CD14-positive monocyte (primary cell): Measurements from ENCODE around the gene BRAF. TPM values are rescaled to one million over a fixed set of nuclear protein-coding genes. Genes with fewer than 3 reads are reported as not detected.

Experiments
- DNase-seq, 3 donors: peaks; one replicate each; pipeline ENCODE4 v3.0.0-alpha.2; 2011 to 2022
- H2AFZ ChIP-seq: 2 replicates; pipeline ENCODE4 v1.6.0; 2012; ENCODE audit warnings: mild to moderate bottlenecking, low read depth, low read length, inconsistent platforms; ENCODE audit not compliant: insufficient read depth, poor library complexity, severe bottlenecking
- H3K27ac ChIP-seq, 2 donors: 1 replicate in 1 of 2; 2 replicates in 1 of 2; pipeline ENCODE4 v1.5.1; 2012 to 2013; ENCODE audit warnings: low read length in 2 of 2, control low read depth in 1 of 2, inconsistent platforms in 1 of 2, low read depth in 1 of 2, mild to moderate bottlenecking in 1 of 2
- H3K27me3 ChIP-seq, 2 donors: one replicate each; pipeline versions ENCODE4 v1.6.0 to v1.6.1; 2011 to 2013; ENCODE audit warnings: low read length in 2 of 2; ENCODE audit not compliant: control insufficient read depth in 2 of 2, insufficient read depth in 2 of 2
- H3K36me3 ChIP-seq, 2 donors: replicated peaks in 1 of 2; 1 replicate in 1 of 2; 2 replicates in 1 of 2; pipeline versions ENCODE4 v1.5.1 to v1.6.1; 2012 to 2013; ENCODE audit warnings: low read length in 2 of 2, control low read depth in 1 of 2, inconsistent platforms in 1 of 2, mild to moderate bottlenecking in 1 of 2; ENCODE audit not compliant: insufficient read depth in 2 of 2, control insufficient read depth in 1 of 2
- H3K4me1 ChIP-seq, 2 donors: 1 replicate in 1 of 2; 2 replicates in 1 of 2; pipeline versions ENCODE4 v1.5.1 to v1.6.1; 2012 to 2013; ENCODE audit warnings: low read length in 2 of 2, control low read depth in 1 of 2, inconsistent platforms in 1 of 2, mild to moderate bottlenecking in 1 of 2, moderate library complexity in 1 of 2; ENCODE audit not compliant: insufficient read depth in 2 of 2, control insufficient read depth in 1 of 2
- H3K4me2 ChIP-seq: replicated peaks from 2 replicates; pipeline ENCODE3; 2012; ENCODE audit warnings: low read length, moderate library complexity, mild to moderate bottlenecking; ENCODE audit not compliant: poor library complexity, severe bottlenecking; ENCODE audit errors: extremely low read depth
- H3K4me3 ChIP-seq, 3 experiments: fragments of 200-600 bp in 1 of 3; sonication (generic) in 1 of 3; replicated peaks in 1 of 3; 1 replicate in 2 of 3; 2 replicates in 1 of 3; pipeline ENCODE4 v1.5.1; 2011 to 2013; ENCODE audit warnings: low read length in 3 of 3, mild to moderate bottlenecking in 3 of 3, control low read depth in 2 of 3, low read depth in 2 of 3, inconsistent platforms in 1 of 3, moderate library complexity in 1 of 3
- H3K79me2 ChIP-seq: 2 replicates; pipeline ENCODE4 v1.6.0; 2012; ENCODE audit warnings: mild to moderate bottlenecking, control low read depth, inconsistent platforms, low read length, moderate library complexity; ENCODE audit not compliant: insufficient read depth
- H3K9ac ChIP-seq: 2 replicates; pipeline ENCODE4 v1.6.0; 2017; ENCODE audit warnings: low read length, mild to moderate bottlenecking; ENCODE audit not compliant: insufficient read depth, poor library complexity, severe bottlenecking
- H3K9me3 ChIP-seq, 2 donors: replicated peaks in 1 of 2; 1 replicate in 1 of 2; 2 replicates in 1 of 2; pipeline versions ENCODE4 v1.5.1 to v1.6.1; 2012 to 2013; ENCODE audit warnings: low read length in 2 of 2, control low read depth in 1 of 2; ENCODE audit not compliant: control insufficient read depth in 1 of 2, insufficient read depth in 1 of 2
- H4K20me1 ChIP-seq: 2 replicates; pipeline ENCODE4 v1.6.0; 2012; ENCODE audit warnings: mild to moderate bottlenecking, low read length, control low read depth, moderate library complexity; ENCODE audit not compliant: insufficient read depth
- H3K27ac Mint-ChIP-seq, 7 donors: one replicate each; pipeline ENCODE4 v1.8.0; 2020; ENCODE audit warnings: mild to moderate bottlenecking in 7 of 7, mixed read lengths in 7 of 7, moderate library complexity in 6 of 7, inconsistent platforms in 2 of 7
- H3K27me3 Mint-ChIP-seq, 3 donors: one replicate each; pipeline ENCODE4 v1.8.0; 2021 to 2022; ENCODE audit warnings: low read depth in 3 of 3, mild to moderate bottlenecking in 3 of 3, mixed read lengths in 3 of 3, moderate library complexity in 3 of 3, inconsistent platforms in 1 of 3
- H3K36me3 Mint-ChIP-seq, 2 donors: one replicate each; pipeline ENCODE4 v1.8.0; 2020; ENCODE audit warnings: mixed read lengths in 2 of 2, inconsistent platforms in 1 of 2, mild to moderate bottlenecking in 1 of 2
- H3K4me1 Mint-ChIP-seq: one replicate; pipeline ENCODE4 v1.8.0; 2020; ENCODE audit warnings: mild to moderate bottlenecking, mixed read lengths
- H3K4me3 Mint-ChIP-seq, 2 donors: one replicate each; pipeline ENCODE4 v1.8.0; 2020; ENCODE audit warnings: mild to moderate bottlenecking in 2 of 2, mixed read lengths in 2 of 2, moderate library complexity in 1 of 2
- H3K9me3 Mint-ChIP-seq, 7 donors: one replicate each; pipeline ENCODE4 v1.8.0; 2020 to 2022; ENCODE audit warnings: mixed read lengths in 7 of 7, mild to moderate bottlenecking in 6 of 7, moderate library complexity in 6 of 7, inconsistent platforms in 2 of 7
- CTCF ChIP-seq: fragments of 200-600 bp; IDR thresholded peaks from one replicate; pipeline ENCODE4 v1.8.0; 2022; ENCODE audit warnings: antibody characterized with exemption, mild to moderate bottlenecking
- WGBS: methylation state at CpG from one replicate; pipeline ENCODE4 v1.1.5; 2013; ENCODE audit warnings: missing lambda C conversion rate; ENCODE audit not compliant: insufficient coverage; 5-methylcytosine and 5-hydroxymethylcytosine counted together
- intact Hi-C, 2 donors: fragments of 100-400 bp; cut with micrococcal nuclease; formaldehyde crosslinking; loops; one replicate each; pipeline versions ENCODE4 v1.15.0 to v1.15.1; 2023
- polyA plus RNA-seq, 3 donors: library from polyadenylated mRNA; depleted of rRNA in 1 of 3; unstranded in 2 of 3; stranded (reverse) in 1 of 3; fragments of 300-500 nt in 2 of 3; fragments of >200 nt in 1 of 3; fragmentation: Illumina TruSeq in 2 of 3; gene quantifications; 1 replicate in 2 of 3; 2 replicates in 1 of 3; pipeline ENCODE4 v1.2.3, GENCODE V29; 2012 to 2021

Gene BRAF
- polyA plus RNA-seq, 3 donors, result 3.8 to 10.0 (median 5.6) TPM

- Histone ChIP-seq H3K9me3 (no peaks in the 10 kb centered on the region), H3K27me3 (no peaks in the 10 kb centered on the region), H4K20me1 (no peaks in the 10 kb centered on the region), H3K4me2 (no peak overlapping the region), H3K79me2 (no peaks in the 10 kb centered on the region), H3K36me3 (no peaks in the 10 kb centered on the region), H3K27ac (no peak overlapping the region), H3K4me3 (no peak overlapping the region), H3K9ac (no peak overlapping the region), H3K4me1 (no peaks in the 10 kb centered on the region), H2AFZ (no peak overlapping the region)
- no peaks in the 10 kb centered on the region for H3K9me3 Mint-ChIP-seq
- no peak for DNase-seq
- no peaks in the 10 kb centered on the region for H3K36me3 Mint-ChIP-seq
- H3K4me1 Mint-ChIP-seq, result no peaks in the 10 kb centered on the region
- H3K4me3 Mint-ChIP-seq, result no peak overlapping the region
- no peak for TF ChIP-seq CTCF
- 100% methylated on average over 1 of the region's 1 CpG for WGBS
- intact Hi-C loops, result no loop called here
- H3K27me3 Mint-ChIP-seq, result peaks cover 0 to 2% (median 0%) of the 10 kb centered on the region in 3 donors
- no peak overlapping the region for H3K27ac Mint-ChIP-seq
These were observed 16.2 kb upstream of the BRAF start for GRCh38 chr7:140940898-140941297.

- DNase-seq, result no peak
- no peaks in the 10 kb centered on the region for H3K9me3 ChIP-seq
- Mint-ChIP-seq H3K36me3 (no peaks in the 10 kb centered on the region), H3K27me3 (peaks cover 0 to 2% (median 0%) of the 10 kb centered on the region in 3 donors), H3K27ac (peak overlapping the region in 1 of 7 donors; percentile 4), H3K4me3 (no peak overlapping the region), H3K9me3 (no peaks in the 10 kb centered on the region), H3K4me1 (no peaks in the 10 kb centered on the region)
- no peak for TF ChIP-seq CTCF
- no peak overlapping the region for H3K9ac ChIP-seq
- no CpG with 5 or more reads among the region's 3 CpGs for WGBS
- H3K27ac ChIP-seq, result no peak overlapping the region
- no peaks in the 10 kb centered on the region for H3K36me3 ChIP-seq
- no peaks in the 10 kb centered on the region for H4K20me1 ChIP-seq
- no peak overlapping the region for H3K4me2 ChIP-seq
- no peak overlapping the region for H3K4me3 ChIP-seq
- H3K4me1 ChIP-seq, result no peaks in the 10 kb centered on the region
- H2AFZ ChIP-seq, result no peak overlapping the region
- H3K79me2 ChIP-seq, result no peaks in the 10 kb centered on the region
- H3K27me3 ChIP-seq, result no peaks in the 10 kb centered on the region
- intact Hi-C loops, result no loop called here
These were observed 13.1 kb upstream of the BRAF start for GRCh38 chr7:140937702-140938264.
